Forelimb muscle (tissue), 1 donor: ENCODE results near the gene BAX. TPM values are rescaled to one million over a fixed set of nuclear protein-coding genes. Genes with fewer than 3 reads are reported as not detected.

Experiments
- DNase-seq: peaks from one replicate; pipeline ENCODE4 v3.0.0-alpha.2; 2013; ENCODE audit warnings: low read depth
- polyA plus RNA-seq: library from polyadenylated mRNA; unstranded; fragments of 120-200 nt; gene quantifications from one replicate; pipeline ENCODE4 v1.2.1, GENCODE V29; 2013; ENCODE audit not compliant: insufficient read length

Gene BAX
- polyA plus RNA-seq, 1 donor, result 40.7 TPM

DNA sequence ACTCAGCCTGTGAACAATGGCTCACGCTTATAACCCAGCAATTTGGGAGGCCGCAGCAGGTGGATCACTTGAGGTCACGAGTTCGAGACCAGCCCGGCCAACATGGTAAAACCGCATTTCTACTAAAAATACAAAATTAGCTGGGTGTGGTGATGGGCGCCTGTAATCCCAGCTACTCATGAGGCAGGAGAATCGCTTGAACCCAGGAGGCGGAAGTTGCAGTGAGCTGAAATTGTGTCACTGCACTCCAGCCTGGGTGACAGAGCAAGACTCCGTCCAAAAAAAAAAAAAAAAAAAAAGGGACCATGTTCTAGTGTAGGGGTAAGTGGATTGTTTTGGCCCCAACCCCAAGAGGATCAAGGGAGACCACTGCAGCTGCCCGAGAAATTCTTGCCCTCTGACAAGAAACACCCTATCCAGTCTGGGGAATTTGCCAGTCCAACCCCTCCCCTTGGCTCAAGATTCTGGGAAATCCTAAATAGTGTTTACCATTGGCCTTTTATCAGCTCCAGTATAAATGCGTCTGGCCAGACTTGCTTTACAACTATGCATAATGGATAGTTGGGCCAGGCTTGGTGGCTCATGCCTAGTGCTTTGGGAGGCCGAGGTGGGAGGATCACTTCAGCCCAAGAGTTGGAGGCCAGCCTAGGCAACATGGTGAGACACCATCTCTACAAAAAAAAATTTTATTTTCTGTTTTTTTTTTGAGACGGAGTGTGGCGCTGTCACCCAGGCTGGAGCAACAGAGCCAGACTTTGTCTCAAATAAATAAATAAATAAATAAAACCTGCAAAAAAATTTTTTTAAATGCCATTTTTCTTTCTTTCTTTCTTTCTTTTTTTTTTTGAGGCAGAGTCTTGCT is 26.3 kb upstream of the BAX start:
- DNase-seq, result no peak

DNA sequence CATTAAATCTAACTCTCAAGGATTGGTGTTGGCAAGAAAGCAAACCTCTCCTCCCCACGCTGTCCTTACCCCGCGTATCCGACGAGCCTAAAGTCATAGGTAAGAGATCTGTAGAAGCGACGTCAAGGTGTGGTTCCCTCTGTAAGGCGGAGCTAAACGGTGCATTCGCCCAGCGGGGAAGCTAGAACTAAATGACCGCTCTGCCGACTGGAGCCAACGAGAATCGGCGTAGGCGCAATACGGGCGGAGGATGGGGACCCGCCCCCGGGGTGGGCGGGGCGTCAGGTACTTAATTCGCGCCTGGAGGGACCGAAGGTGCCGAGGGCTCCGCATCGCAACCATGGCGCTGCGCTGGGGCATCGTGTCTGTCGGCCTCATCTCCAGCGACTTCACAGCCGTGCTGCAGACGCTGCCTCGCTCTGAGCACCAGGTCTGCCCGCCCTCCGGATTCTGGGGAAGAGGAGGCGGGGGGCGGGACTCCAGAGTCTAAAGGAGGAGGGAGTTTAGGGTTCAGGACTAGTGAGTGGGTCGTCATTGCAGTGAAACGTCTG is 21.2 kb upstream of the BAX start, which contains the start of gene DHDH:
Gene DHDH, plus strand, starts transcription at position 318 of the 551 bp plus-strand sequence. Its CDS starts 23 bp downstream, at position 341.
- no peak for DNase-seq

DNA sequence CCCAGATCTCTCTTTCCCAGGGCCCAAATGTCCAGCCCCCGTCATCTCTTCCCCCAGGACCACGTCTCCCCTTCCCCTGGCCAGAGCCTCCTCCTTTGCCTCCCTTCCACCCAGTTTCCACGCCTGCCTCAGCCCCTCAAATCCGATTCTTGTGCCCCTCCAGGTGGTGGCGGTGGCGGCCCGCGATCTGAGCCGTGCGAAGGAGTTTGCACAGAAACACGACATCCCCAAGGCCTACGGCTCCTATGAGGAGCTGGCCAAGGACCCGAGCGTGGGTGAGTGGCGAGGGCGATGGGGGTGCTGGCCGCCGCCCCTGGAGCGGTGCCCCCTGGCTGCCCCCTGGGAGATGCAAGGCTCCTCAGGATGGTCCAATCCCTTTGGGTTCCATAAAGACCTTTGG is 19.8 kb upstream of the BAX start:
- no peak for DNase-seq

DNA sequence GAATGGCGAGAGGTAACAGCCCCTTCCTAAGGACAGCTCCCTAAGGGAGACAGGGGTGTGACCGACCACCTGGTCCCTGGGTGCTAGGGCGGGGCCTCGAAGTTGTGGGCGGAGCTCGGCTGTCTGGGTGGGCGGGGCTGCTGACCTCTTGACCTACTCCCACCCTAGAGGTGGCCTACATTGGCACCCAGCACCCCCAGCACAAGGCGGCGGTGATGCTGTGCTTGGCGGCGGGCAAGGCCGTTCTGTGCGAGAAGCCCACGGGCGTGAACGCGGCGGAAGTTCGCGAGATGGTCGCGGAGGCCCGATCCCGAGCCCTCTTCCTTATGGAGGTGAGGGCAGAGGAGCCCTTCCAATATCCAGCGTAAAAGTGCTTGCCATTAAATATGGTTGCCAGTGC is 18.8 kb upstream of the BAX start:
- no peak for DNase-seq

DNA sequence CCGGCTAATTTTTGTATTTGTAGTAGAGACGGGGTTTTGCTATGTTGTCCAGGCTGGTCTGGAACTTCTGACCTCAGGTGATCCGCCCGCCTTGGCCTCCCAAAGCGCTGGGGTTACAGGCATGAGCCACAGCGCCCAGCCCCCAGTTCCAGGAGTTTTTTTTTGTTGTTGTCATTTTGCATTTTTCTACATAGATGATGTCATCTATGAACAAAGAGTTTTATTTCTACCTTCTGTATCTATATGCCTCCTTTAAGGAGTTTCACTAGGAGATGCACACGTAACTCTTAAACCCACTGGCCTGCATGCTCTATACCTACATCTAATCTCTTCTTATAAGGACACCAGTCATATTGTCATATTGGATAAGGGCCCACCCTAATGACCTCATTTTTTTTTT is 16.4 kb upstream of the BAX start:
- no peak for DNase-seq

DNA sequence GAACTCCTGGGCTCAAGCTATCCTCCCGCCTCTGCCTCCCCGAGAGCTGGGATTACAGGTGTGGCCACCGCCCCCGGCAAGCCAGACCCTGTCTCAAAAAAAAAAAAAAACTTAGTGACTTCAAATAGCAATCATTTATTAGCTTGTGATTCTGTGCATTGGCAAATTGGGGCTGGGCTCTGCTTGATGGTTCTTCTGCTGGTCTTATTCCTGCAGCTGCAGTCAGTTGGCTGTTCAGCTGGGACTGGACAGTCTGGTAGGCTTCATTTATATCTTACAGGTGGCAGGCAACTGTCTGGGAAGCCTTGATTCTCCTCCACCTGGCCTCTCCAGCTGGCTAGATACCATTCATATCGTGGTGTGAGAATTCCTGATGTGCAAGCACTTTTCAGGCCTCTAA is 13.8 kb upstream of the BAX start:
- DNase-seq, result no peak

DNA sequence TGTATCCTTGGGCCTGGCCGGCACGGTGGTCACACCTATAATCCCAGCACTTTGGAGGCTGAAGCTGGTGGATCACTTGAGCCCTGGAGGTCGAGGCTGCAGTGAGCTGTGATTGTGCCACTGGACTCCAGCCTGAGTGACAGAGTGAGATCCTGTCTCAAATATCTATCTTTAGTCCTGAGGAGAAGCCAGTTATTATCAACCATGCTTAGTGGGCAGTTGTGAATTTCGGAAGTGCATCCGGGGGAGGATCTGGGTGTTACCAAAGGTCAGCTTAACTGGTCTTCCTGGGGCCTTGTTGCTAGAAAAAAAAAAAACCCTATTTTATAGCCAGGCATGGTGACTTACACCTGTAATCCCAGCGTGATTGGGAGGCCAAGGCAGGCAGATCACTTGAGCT is 11.6 kb upstream of the BAX start:
- DNase-seq, result no peak

DNA sequence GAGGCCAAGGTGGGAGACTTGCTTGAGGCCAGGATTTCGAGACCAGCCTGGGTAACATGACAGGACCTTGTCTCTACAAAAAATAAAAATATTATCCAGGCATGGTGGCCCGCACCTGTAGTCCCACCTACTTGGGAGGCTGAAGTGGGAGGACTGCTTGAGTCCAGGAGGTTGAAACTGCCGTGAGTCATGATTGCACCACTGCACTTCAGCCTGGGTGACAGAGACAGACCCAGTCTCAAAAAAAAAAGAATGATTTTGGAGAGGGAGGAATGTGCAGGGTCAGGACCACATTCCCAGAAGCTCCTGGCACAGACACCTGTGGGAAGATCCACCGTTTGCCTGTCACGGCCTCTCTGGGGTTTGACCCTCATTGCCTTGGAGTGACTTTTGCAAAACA is 9.3 kb upstream of the BAX start:
- no peak for DNase-seq

DNA sequence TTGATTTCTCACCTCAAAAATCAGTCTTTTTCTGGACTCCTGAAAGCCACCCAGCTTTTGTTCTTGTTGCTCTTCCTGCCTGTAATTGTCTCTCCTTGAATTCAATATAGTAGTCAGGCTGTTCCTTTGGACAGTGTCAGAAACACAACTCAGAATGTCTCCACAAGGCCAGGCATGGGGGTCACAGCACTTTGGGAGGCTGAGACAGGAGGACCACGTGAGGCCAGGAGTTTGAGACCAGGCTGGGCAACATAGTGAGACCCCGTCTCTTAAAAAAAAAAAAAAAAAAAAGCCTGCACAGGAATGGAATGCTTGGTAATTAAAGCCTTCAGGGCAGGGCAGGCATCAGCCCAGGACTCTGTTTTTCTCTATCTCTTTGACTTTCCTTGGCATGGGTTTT is 8.9 kb upstream of the BAX start:
- no peak for DNase-seq

DNA sequence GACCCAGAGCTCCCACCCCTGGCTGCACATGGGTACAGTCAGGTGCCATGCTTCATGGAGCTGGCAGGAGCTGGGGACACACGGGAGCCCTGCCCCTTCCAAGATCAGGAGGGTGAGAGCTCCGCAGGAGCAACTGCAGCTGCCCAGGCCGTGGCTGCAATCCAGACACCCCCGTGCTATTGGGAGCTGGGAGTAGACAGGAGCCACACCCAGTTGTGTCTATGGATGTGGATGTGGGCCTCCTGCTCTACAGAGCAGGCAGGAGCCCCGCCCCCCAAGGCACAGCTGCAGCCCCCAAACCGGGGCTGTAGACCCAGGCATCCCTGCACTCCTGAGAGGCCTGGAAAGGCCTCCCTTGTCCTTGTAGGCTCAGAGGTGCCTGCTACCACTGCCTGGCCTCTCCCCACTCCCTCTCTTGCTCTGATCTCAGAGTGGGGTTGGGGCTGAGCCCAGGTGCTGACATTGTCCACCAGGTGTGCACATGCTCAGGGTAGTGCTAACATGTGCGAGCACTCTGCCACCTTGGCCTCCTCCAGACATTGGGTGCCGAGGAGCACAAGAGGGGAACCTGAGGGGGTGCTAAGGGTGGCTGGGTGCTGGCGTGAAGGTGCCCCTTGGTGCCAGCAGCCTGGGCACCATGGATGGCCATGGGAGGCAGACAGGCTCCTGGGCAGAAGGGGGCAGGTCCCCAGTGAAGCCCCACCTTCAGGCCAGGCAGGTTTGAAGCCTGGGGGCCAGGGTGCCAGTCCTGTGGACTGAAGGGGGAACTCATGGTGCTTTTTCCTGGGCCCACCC is 8.0 kb upstream of the BAX start:
- no peak for DNase-seq

DNA sequence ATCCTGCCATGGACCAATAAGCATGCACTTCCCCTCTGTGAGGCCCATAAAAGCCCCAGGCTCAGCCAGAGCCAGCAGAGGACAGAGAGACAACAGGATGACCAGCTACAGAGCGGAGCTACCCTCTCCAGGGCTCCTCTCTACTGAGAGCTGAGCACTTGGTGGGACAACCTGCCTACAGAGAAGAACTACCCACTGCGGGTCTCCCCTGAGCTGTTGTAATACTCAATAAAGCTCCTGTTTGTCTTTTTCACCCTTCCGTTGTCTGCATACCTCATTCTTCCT is 7.5 kb upstream of the BAX start:
- DNase-seq, result no peak

DNA sequence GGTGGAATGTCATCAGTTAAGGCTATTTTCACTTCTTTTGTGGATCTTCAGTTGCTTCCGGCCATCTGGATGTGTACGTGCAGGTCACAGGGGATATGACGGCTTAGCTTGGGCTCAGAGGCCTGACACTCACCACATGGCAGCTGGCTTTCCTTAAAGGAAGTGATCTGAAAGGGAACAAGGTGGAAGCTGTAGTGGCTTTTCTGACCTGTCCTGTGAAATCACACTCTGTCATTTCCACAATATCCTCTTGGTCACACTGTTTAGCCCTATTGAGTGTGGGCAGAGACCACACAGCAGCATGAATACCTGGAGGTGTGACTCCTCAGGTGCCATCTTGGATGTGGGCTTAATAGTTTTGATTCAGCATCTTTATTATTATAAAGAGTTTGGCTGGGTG is 4.5 kb upstream of the BAX start:
- no peak for DNase-seq

DNA sequence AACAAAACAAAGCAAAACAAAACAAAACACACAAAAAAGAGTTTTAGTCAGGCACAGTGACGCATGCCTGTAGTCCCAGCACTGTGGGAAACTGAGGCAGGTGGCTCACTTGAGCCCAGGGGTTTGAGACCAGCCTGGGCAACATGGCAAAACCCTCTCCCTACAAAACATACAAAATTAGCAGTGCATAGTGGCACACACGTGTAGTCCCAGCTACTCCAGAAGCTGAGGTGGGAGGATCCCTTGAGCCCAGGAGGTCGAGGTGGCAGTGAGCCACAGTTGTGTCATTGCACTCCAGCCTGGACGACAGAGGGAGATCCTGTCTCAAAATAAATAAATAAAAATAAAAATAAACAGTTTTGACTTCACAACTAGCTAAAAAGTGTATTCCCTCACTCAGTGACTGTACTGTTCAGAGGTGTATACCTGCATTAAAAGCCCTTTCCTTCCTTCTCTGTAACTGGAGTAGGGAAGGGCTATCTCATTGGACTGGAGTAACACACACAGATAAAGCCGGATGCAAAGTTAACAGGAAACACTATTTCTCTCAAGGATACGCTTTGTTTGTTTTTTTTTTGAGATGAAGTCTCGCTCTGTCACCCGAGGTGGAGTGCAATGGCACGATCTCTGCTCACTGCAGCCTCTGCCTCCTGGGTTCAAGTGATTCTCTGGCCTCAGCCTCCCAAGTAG is 3.7 kb upstream of the BAX start:
- DNase-seq, result no peak

DNA sequence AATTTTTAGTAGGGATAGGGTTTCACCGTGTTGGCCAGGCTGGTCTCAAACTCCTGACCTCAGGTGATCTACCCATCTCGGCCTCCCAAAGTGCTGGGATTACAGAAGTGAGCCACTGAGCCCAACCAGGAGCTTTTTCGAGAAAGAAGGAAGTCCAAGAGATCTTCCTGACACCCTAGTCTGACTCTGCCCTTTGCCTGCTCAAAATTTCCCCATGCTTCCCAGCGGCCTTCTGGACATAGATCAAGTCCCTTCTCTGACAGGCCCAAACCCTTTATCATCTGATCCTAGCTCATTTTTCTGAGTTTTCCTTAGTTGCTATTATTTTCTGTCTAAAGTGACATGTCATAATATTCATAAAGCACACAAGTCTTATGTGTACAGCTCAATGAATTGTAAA is 1.5 kb upstream of the BAX start:
- no peak for DNase-seq

DNA sequence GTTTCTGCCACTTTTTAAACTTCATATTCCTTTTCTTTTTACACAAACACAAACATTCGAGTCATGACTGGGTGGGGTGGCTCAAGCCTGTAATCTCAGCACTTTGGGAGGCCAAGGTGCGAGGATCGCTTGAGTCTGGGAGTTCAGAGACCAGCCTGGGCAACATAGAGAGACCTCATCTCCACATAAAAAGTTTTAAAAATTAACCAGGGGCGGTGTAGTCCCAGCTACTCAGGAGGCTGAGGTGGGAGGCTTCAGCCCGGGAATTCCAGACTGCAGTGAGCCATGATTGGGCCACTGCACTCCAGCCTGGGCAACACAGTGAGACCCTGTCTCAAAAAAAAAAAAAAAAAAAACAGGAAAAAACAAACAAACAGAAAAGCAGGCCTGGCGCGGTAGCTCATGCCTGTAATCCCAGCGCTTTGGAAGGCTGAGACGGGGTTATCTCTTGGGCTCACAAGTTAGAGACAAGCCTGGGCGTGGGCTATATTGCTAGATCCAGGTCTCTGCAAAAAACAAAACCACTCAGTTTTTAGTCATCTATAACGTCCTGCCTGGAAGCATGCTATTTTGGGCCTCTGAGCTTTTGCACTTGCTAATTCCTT is 583 bp upstream of the BAX start:
- DNase-seq, result no peak

DNA sequence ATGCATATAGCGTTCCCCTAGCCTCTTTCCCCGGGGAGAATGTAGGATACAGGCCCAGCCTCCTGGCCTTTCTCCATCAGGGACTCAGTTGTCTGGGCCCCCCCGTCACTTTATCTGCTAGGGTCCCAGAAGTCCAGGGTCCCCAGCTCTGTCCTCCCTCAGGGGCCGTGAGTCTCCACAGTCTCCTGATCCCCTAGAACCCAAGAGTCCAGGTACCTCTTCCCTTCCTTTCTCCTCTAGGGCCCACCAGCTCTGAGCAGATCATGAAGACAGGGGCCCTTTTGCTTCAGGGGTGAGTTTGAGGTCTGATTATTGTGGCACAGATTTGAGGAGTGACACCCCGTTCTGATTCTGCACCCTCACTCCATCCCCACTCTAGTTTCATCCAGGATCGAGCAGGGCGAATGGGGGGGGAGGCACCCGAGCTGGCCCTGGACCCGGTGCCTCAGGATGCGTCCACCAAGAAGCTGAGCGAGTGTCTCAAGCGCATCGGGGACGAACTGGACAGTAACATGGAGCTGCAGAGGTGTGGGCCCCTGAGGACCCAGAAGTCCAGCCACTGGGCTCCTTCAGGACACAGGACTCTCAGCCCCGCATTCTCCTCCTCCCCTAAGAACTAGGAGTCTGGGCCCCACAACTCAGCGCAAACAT is 758 bp downstream of the BAX start:
- no peak for DNase-seq

DNA sequence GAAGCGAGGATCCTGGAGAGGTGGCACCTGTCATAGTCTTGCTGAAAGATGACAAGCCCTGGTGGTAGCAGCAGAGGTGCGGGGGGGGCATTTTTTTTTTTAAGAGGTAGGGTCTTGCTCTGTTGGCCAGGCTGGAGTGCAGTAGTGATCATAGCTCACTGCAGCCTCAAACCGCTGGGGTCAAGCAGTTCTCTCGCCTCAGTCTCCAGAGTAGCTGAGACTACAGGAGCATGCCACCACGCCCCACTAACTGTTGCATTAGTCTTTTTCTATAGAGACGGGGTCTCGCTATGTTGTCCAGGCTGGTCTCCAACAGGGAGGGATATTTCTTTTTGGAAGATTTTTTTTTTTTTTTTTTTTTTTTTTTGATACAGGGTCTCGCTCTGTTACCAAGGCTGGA is 3.3 kb downstream of the BAX start:
- no peak for DNase-seq

DNA sequence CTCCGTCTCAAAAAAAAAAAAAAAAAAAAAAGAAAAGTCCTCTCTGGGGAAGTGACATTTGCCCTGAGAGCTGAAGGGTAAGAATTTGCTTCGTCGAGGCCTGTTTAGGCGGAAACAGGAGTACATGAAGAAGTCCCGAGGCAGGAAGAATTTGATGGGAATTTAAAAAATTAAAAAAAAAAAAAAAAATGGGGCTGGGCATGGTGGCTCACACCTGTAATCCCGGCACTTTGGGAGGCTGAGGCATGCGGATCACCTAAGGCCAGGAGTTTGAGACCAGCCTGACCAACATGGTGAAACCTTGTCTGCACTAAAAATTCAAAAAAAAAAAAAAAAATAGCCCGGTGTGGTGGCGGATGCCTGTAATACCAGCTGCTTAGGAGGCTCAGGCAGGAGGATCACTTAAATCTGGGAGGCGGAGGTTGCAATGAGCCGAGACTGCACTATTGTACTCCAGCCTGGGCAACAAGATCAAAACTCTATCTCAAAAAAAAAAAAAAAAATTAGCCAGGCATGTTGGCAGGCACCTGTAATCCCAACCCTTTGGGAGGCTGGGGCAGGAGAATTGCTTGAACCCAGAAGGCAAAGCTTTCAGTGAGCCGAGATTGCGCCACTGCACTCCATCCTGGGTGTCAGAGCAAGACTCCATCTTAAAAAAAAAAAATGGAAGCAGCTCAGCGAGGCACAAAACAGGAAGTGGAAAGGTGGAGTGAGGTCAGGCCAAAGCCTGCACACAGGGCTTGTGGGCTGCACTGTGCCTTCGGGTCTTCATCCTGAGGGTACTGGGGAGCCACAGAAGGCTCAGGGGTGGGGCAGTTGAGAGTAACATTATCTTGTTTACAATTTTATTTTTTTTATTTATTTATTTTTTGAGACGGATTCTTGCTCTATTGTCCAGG is 4.9 kb downstream of the BAX start:
- DNase-seq, result no peak

DNA sequence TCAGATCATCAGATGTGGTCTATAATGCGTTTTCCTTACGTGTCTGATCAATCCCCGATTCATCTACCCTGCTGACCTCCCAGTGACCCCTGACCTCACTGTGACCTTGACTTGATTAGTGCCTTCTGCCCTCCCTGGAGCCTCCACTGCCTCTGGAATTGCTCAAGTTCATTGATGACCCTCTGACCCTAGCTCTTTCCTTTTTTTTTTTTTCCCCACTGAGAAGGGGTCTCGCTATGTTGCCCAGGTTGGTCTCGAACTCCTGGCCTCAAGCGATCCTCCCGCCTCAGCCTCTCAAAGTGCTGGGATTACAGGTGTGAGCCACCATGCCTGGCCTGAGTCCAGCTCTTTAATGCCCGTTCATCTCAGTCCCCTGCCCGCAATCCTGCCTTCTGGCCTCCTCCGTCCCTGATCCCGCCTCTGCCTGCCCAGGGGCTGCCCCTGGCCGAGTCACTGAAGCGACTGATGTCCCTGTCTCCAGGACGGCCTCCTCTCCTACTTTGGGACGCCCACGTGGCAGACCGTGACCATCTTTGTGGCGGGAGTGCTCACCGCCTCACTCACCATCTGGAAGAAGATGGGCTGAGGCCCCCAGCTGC is 6.5 kb downstream of the BAX start:
- no peak for DNase-seq

DNA sequence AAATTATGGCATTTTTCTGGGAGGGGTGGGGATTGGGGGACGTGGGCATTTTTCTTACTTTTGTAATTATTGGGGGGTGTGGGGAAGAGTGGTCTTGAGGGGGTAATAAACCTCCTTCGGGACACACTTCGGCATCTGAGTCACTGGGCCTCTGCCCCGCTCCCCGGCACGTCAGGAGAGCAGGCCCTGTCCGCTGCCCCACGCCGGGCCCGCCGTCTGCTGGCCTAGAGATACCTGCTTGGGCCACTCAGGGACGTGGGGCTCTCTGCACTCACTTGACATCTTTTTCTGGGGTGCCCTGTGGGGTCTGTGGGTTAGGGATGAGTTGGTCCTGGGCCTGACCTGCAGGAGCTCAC is 7.0 kb downstream of the BAX start:
- no peak for DNase-seq
